ENCODE data around the gene NHLRC1.

NHLRC1 gene

DNA sequence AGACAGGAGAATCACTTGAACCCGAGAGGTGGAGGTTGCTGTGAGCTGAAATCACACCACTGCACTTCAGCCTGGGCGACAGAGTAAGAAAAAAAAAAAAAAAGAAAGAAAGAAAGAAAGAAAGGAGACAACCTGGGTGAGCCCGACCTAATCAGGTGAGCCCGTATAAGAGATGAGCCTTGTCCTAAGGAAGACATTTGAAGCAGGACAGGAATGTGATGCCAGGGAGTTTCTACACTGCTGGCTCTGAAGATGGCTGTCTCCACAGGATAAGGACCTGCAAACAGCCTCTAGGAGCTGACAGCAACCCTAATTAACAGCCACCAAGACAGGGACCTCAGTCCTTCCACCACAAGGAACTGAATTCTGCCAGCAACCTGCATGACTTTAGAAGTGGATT is 41.9 kb downstream of the NHLRC1 start:
- H3K4me3 ChIP-seq (replicated peaks; ENCODE audit: insufficient read depth, low read length), result no peak overlapping the region
- no peaks in the 10 kb centered on the region for H3K27me3 ChIP-seq (ENCODE audit: insufficient read depth, poor library complexity, severe bottlenecking)
- TF ChIP-seq SPI1 (IDR thresholded peaks at IDR 0.05; ENCODE audit: borderline replicate concordance, low read depth) (no peak), POLR2AphosphoS5 (IDR thresholded peaks at IDR 0.05; ENCODE audit: low read depth) (no peak), REST (IDR thresholded peaks at IDR 0.05; ENCODE audit: insufficient replicate concordance, low read depth) (no peak), GABPA (IDR thresholded peaks at IDR 0.05; ENCODE audit: low read depth) (no peak), CTCF (IDR thresholded peaks at IDR 0.05; ENCODE audit: insufficient read depth, low read length) (no peak)
- no peak overlapping the region for H3K27ac ChIP-seq (replicated peaks)
- no peak for DNase-seq (ENCODE audit: low read depth in 1 of 2, low spot score in 1 of 2)

DNA sequence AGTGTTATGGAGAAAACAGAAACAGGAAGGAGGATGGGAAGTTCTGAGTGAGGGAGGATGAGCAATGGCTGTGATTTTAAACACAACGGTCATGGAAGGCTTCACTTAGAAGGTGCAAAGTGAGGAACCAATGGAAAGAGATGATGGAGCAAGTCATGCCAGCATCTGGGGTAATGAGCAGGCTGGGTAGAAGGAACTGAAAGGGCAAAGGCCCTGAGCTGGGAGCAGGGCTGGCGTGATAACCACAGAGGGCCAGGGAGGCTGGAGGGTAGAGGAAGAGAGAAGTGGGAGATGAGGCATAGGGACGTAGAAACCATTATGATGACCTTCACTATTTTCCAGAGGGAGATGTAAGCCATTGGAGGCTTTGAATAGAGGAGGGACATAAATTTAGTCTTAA is 43.6 kb downstream of the NHLRC1 start:
- H3K27me3 ChIP-seq (ENCODE audit: insufficient read depth, poor library complexity, severe bottlenecking), result no peaks in the 10 kb centered on the region
- no peak overlapping the region for H3K27ac ChIP-seq (replicated peaks)
- no peak overlapping the region for H3K4me3 ChIP-seq (replicated peaks; ENCODE audit: insufficient read depth, low read length)
- TF ChIP-seq GABPA (IDR thresholded peaks at IDR 0.05; ENCODE audit: low read depth) (no peak), REST (IDR thresholded peaks at IDR 0.05; ENCODE audit: insufficient replicate concordance, low read depth) (no peak), SPI1 (IDR thresholded peaks at IDR 0.05; ENCODE audit: borderline replicate concordance, low read depth) (no peak), POLR2AphosphoS5 (IDR thresholded peaks at IDR 0.05; ENCODE audit: low read depth) (no peak), CTCF (IDR thresholded peaks at IDR 0.05; ENCODE audit: insufficient read depth, low read length) (no peak)
- no peak for DNase-seq (ENCODE audit: low read depth in 1 of 2, low spot score in 1 of 2)

- TF ChIP-seq SPI1 (IDR thresholded peaks at IDR 0.05; ENCODE audit: borderline replicate concordance, low read depth) (no peak), POLR2AphosphoS5 (IDR thresholded peaks at IDR 0.05; ENCODE audit: low read depth) (no peak), CTCF (IDR thresholded peaks at IDR 0.05; ENCODE audit: insufficient read depth, low read length) (no peak), GABPA (IDR thresholded peaks at IDR 0.05; ENCODE audit: low read depth) (no peak), REST (IDR thresholded peaks at IDR 0.05; ENCODE audit: insufficient replicate concordance, low read depth) (no peak)
- DNase-seq (ENCODE audit: low read depth in 1 of 2, low spot score in 1 of 2), result no peak
- no peak overlapping the region for H3K27ac ChIP-seq (replicated peaks)
- no peaks in the 10 kb centered on the region for H3K27me3 ChIP-seq (ENCODE audit: insufficient read depth, poor library complexity, severe bottlenecking)
- H3K4me3 ChIP-seq (replicated peaks; ENCODE audit: insufficient read depth, low read length), result no peak overlapping the region
Observed at GRCh38 chr6:18076231-18076630, 46.2 kb downstream of the NHLRC1 start.

All from HL-60 (cell line).